Large intestine (tissue), 3 donors: ENCODE measurements around the gene OR4E2. TPM values are rescaled to one million over a fixed set of nuclear protein-coding genes. Genes with fewer than 3 reads are reported as not detected.
A peak's percentile ranks its signal among the peaks of the same experiment; 100 is the strongest.

Experiments
- DNase-seq, 2 donors: peaks; one replicate each; pipeline versions ENCODE4 v3.0.0 to v3.0.0-alpha.2; 2013
- H3K27ac ChIP-seq: one replicate; pipeline ENCODE4 v1.5.1; 2013; ENCODE audit warnings: low read length
- H3K27me3 ChIP-seq: 2 replicates; pipeline ENCODE4 v1.6.1; 2013; ENCODE audit warnings: low read length; ENCODE audit not compliant: control insufficient read depth, insufficient read depth
- H3K36me3 ChIP-seq: 2 replicates; pipeline ENCODE4 v1.6.1; 2013; ENCODE audit warnings: low read length; ENCODE audit not compliant: control insufficient read depth, insufficient read depth
- H3K4me1 ChIP-seq: one replicate; pipeline ENCODE4 v1.6.1; 2013; ENCODE audit warnings: low read length; ENCODE audit not compliant: control insufficient read depth, insufficient read depth
- H3K4me3 ChIP-seq: one replicate; pipeline ENCODE4 v1.5.1; 2013; ENCODE audit warnings: low read length
- H3K9me3 ChIP-seq: one replicate; pipeline ENCODE4 v1.6.1; 2013; ENCODE audit warnings: mild to moderate bottlenecking, low read depth, low read length, moderate library complexity; ENCODE audit not compliant: control insufficient read depth
- WGBS: methylation state at CpG from one replicate; pipeline ENCODE4 v1.1.5; 2013; ENCODE audit warnings: low lambda C conversion rate; ENCODE audit not compliant: insufficient coverage; 5-methylcytosine and 5-hydroxymethylcytosine counted together
- polyA plus RNA-seq: library from polyadenylated mRNA; unstranded; fragments of 120-200 nt; gene quantifications from one replicate; pipeline ENCODE4 v1.2.1, GENCODE V29; 2013

OR4E2 gene
- polyA plus RNA-seq, 1 donor, result not detected

- no peaks in the 10 kb centered on the region for H3K9me3 ChIP-seq
- H3K4me1 ChIP-seq, result no peaks in the 10 kb centered on the region
- H3K27me3 ChIP-seq, result no peaks in the 10 kb centered on the region
- no peaks in the 10 kb centered on the region for H3K36me3 ChIP-seq
- no peak for DNase-seq
- no peak overlapping the region for H3K4me3 ChIP-seq
- H3K27ac ChIP-seq, result no peak overlapping the region
Measured at GRCh38 chr14:21647380-21647779, 6.3 kb upstream of the OR4E2 start.

- Histone ChIP-seq H3K27ac (no peak overlapping the region), H3K27me3 (no peaks in the 10 kb centered on the region), H3K4me3 (no peak overlapping the region), H3K4me1 (no peaks in the 10 kb centered on the region), H3K9me3 (no peaks in the 10 kb centered on the region), H3K36me3 (no peaks in the 10 kb centered on the region)
- DNase-seq, result peak in 1 of 2 donors; percentile 3
- 43% methylated on average over 1 of the region's 1 CpG for WGBS
Measured at GRCh38 chr14:21652209-21652808, 1.3 kb upstream of the OR4E2 start.

- Histone ChIP-seq H3K4me3 (no peak overlapping the region), H3K27me3 (no peaks in the 10 kb centered on the region), H3K4me1 (no peaks in the 10 kb centered on the region), H3K27ac (no peak overlapping the region), H3K36me3 (no peaks in the 10 kb centered on the region), H3K9me3 (no peaks in the 10 kb centered on the region)
- no peak for DNase-seq
- no CpG with 5 or more reads among the region's 5 CpGs for WGBS
Measured at GRCh38 chr14:21654215-21654614, 580 bp downstream of the OR4E2 start.

- H3K4me3 ChIP-seq, result no peak overlapping the region
- H3K36me3 ChIP-seq, result no peaks in the 10 kb centered on the region
- no peaks in the 10 kb centered on the region for H3K9me3 ChIP-seq
- H3K4me1 ChIP-seq, result no peaks in the 10 kb centered on the region
- DNase-seq, result no peak
- WGBS, result no CpG with 5 or more reads among the region's 1 CpG
- no peak overlapping the region for H3K27ac ChIP-seq
- H3K27me3 ChIP-seq, result no peaks in the 10 kb centered on the region
Measured at GRCh38 chr14:21656980-21657379, 3.3 kb downstream of the OR4E2 start.

- 100% methylated on average over 1 of the region's 3 CpGs for WGBS
- Histone ChIP-seq H3K27me3 (no peaks in the 10 kb centered on the region), H3K36me3 (no peaks in the 10 kb centered on the region), H3K4me1 (no peaks in the 10 kb centered on the region), H3K27ac (no peak overlapping the region), H3K4me3 (no peak overlapping the region), H3K9me3 (no peaks in the 10 kb centered on the region)
- DNase-seq, result no peak
Measured at GRCh38 chr14:21668377-21668776, 14.7 kb downstream of the OR4E2 start.

- DNase-seq, result no peak
- no peak overlapping the region for H3K27ac ChIP-seq
- no peaks in the 10 kb centered on the region for H3K27me3 ChIP-seq
- no peaks in the 10 kb centered on the region for H3K4me1 ChIP-seq
- no peaks in the 10 kb centered on the region for H3K9me3 ChIP-seq
- H3K36me3 ChIP-seq, result no peaks in the 10 kb centered on the region
- H3K4me3 ChIP-seq, result no peak overlapping the region
Measured at GRCh38 chr14:21669284-21669683, 15.6 kb downstream of the OR4E2 start.

- DNase-seq, result no peak
- no peaks in the 10 kb centered on the region for H3K9me3 ChIP-seq
- 70% methylated on average over 2 of the region's 2 CpGs for WGBS
- H3K4me3 ChIP-seq, result no peak overlapping the region
- H3K36me3 ChIP-seq, result no peaks in the 10 kb centered on the region
- H3K27ac ChIP-seq, result no peak overlapping the region
- no peaks in the 10 kb centered on the region for H3K27me3 ChIP-seq
- no peaks in the 10 kb centered on the region for H3K4me1 ChIP-seq
Measured at GRCh38 chr14:21671371-21671770, 17.7 kb downstream of the OR4E2 start.

GRCh38 chr14:21672116-21672515, 18.5 kb downstream of the OR4E2 start:
- Histone ChIP-seq H3K36me3 (no peaks in the 10 kb centered on the region), H3K4me1 (no peaks in the 10 kb centered on the region), H3K27me3 (no peaks in the 10 kb centered on the region), H3K9me3 (no peaks in the 10 kb centered on the region), H3K27ac (no peak overlapping the region), H3K4me3 (no peak overlapping the region)
- WGBS, result 100% methylated on average over 1 of the region's 1 CpG
- no peak for DNase-seq

GRCh38 chr14:21673718-21674117, 20.1 kb downstream of the OR4E2 start, which contains the start of gene OR4E1:
TSS of gene OR4E1 (minus strand) at chr14:21673818. CDS start at chr14:21670935, 2,883 bp downstream.
- no peaks in the 10 kb centered on the region for H3K4me1 ChIP-seq
- H3K9me3 ChIP-seq, result no peaks in the 10 kb centered on the region
- no CpG with 5 or more reads among the region's 1 CpG for WGBS
- no peak within 1 kb of the TSS for H3K27ac ChIP-seq
- H3K27me3 ChIP-seq, result no peaks in the 10 kb centered on the region
- H3K36me3 ChIP-seq, result no peaks in the 10 kb centered on the region
- DNase-seq, result no peak
- no peak within 1 kb of the TSS for H3K4me3 ChIP-seq

GRCh38 chr14:21675566-21675965, 21.9 kb downstream of the OR4E2 start:
- no peak for DNase-seq
- H3K4me1 ChIP-seq, result no peaks in the 10 kb centered on the region
- no peaks in the 10 kb centered on the region for H3K36me3 ChIP-seq
- whole genome bisulfite sequencing, result no CpG with 5 or more reads among the region's 4 CpGs
- no peaks in the 10 kb centered on the region for H3K27me3 ChIP-seq
- no peak overlapping the region for H3K27ac ChIP-seq
- no peak overlapping the region for H3K4me3 ChIP-seq
- no peaks in the 10 kb centered on the region for H3K9me3 ChIP-seq

- Histone ChIP-seq H3K9me3 (no peaks in the 10 kb centered on the region), H3K27me3 (no peaks in the 10 kb centered on the region)
- no CpG with 5 or more reads among the region's 2 CpGs for WGBS
Measured at GRCh38 chr14:21680072-21680471, 26.4 kb downstream of the OR4E2 start.

More at GRCh38 chr14:21680072-21680471, 26.4 kb downstream of the OR4E2 start:
- DNase-seq, result no peak
- Histone ChIP-seq H3K4me3 (no peak overlapping the region), H3K27ac (no peak overlapping the region), H3K4me1 (no peaks in the 10 kb centered on the region), H3K36me3 (no peaks in the 10 kb centered on the region)
